SJSA1 (cell line): ENCODE measurements around the gene FAM162B. TPM values are rescaled to one million over a fixed set of nuclear protein-coding genes. Genes with fewer than 3 reads are reported as not detected.

ENCODE experiments used
- DNase-seq, 2 experiments: peaks; one replicate each; pipeline ENCODE4 v3.0.0-alpha.2; 2015 to 2020; ENCODE audit warnings: low spot score in 2 of 2, low read depth in 1 of 2
- H3K27ac ChIP-seq: fragments of 250-450 bp; sonication (Bioruptor Pico); 2 replicates; pipeline ENCODE4 v1.5.1; 2020; ENCODE audit warnings: mild to moderate bottlenecking, moderate library complexity
- H3K27me3 ChIP-seq: fragments of 250-450 bp; sonication (Bioruptor Pico); replicated peaks from 2 replicates; pipeline ENCODE4 v1.5.1; 2020; ENCODE audit warnings: mild to moderate bottlenecking, moderate library complexity
- H3K36me3 ChIP-seq: fragments of 250-450 bp; sonication (Bioruptor Pico); 2 replicates; pipeline ENCODE4 v1.5.1; 2020; ENCODE audit warnings: mild to moderate bottlenecking
- H3K4me1 ChIP-seq: fragments of 250-450 bp; sonication (Bioruptor Pico); replicated peaks from 2 replicates; pipeline ENCODE4 v1.6.1; 2021; ENCODE audit warnings: mild to moderate bottlenecking
- H3K4me3 ChIP-seq: fragments of 250-450 bp; sonication (Bioruptor Pico); 2 replicates; pipeline ENCODE4 v1.5.1; 2020; ENCODE audit warnings: mild to moderate bottlenecking
- H3K9me3 ChIP-seq: fragments of 250-450 bp; sonication (Bioruptor Pico); replicated peaks from 2 replicates; pipeline ENCODE4 v1.5.1; 2020; ENCODE audit warnings: mild to moderate bottlenecking
- total RNA-seq: library from RNA; depleted of rRNA; stranded (reverse); fragments of >200 nt; shearing (Covaris generic); gene quantifications from 2 replicates; pipeline ENCODE4 v1.2.3, GENCODE V29; 2014; rRNA removed

Gene FAM162B
- not detected in 2 replicates for total RNA-seq

DNA sequence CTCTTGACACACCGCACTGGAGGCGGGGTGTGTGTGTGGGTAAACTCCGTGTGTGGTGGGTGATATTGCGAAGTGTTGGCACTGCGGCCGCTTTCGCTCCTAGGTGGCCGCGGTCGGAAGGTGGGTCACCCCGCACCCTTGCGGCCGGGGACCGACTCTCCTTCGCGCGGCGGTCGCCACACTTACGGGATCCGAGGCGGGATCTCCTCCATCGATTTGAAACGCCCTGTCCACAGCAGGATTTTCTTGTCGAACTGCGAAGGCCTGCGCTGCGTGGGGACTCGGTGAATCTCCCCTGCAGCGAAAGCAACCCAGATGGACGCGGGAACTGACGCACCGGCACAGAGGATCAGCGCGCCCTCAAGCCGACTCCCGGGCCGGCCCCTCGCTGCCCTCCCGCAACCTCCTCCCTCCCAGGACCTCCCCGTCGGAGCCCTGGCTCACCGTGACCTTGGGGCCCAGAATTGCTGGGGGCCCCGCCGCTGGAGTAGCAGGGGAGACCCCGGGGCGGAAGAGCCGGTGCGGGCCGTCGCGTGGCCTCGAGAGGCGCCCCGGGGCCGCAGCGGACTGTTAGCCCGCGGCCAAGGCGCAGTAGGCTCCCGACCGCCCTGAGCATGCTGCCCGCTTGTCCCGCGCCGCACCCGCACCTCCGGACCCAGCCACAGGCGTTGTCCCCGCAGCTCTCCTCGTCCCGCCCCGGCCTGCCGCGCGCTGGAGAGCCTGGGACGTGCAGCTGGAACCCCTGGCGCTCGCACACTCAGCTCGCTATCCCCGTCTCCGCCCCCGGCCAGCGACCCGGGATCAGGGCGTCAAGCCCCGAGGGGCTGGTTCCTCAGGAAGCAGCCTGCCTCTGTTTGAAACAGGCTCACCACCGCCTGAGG lies at the start of gene FAM162B:
FAM162B (minus strand) TSS at position 759 of the 881 bp plus-strand sequence; CDS start at position 616, 143 bp downstream.
- Histone ChIP-seq H3K27me3 (peaks cover 50% of the 10 kb centered on the region), H3K4me3 (peak within 1 kb of the TSS; percentile 15; the same call in 1 of the 2 replicates), H3K36me3 (no peaks in the 10 kb centered on the region), H3K9me3 (no peaks in the 10 kb centered on the region), H3K4me1 (peaks cover 10% of the 10 kb centered on the region), H3K27ac (no peak within 1 kb of the TSS)
- peak in 1 of 2 experiments; percentile 6 for DNase-seq

GRCh38 chr6:116812051-116812650 lies 46.6 kb upstream of the FAM162B start:
- Histone ChIP-seq H3K4me1 (no peaks in the 10 kb centered on the region), H3K27ac (no peak overlapping the region), H3K9me3 (no peaks in the 10 kb centered on the region), H3K36me3 (no peaks in the 10 kb centered on the region), H3K4me3 (no peak overlapping the region), H3K27me3 (no peaks in the 10 kb centered on the region)
- DNase-seq, result no peak

DNA sequence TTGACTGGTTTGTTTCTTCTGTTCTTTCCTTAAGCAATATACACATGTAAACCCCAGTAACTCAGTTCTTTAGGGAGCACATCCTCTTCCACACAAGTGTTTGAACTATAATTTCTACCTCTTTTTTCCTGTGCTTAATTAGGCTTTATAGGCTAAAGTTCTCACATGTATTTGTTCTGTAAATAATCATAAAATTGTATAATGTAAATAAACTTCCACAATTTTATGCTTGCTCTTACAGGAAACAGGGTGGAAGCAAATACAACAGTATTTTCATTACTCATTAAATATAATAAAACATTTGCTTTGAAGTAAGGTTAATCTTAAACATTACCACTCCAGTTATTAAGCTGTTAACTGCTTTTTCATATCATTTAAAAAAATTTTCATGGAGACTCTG lies 36.5 kb upstream of the FAM162B start:
- no peak for DNase-seq
- H3K4me3 ChIP-seq, result no peak overlapping the region
- no peaks in the 10 kb centered on the region for H3K27me3 ChIP-seq
- no peaks in the 10 kb centered on the region for H3K36me3 ChIP-seq
- no peaks in the 10 kb centered on the region for H3K4me1 ChIP-seq
- no peak overlapping the region for H3K27ac ChIP-seq
- H3K9me3 ChIP-seq, result no peaks in the 10 kb centered on the region

- Histone ChIP-seq H3K4me1 (no peaks in the 10 kb centered on the region), H3K36me3 (no peaks in the 10 kb centered on the region), H3K9me3 (no peaks in the 10 kb centered on the region), H3K27ac (no peak overlapping the region), H3K27me3 (no peaks in the 10 kb centered on the region), H3K4me3 (no peak overlapping the region)
- DNase-seq, result no peak
These were observed 34.4 kb upstream of the FAM162B start for GRCh38 chr6:116799945-116800344.

GRCh38 chr6:116797585-116797984 lies 32.1 kb upstream of the FAM162B start:
- no peaks in the 10 kb centered on the region for H3K9me3 ChIP-seq
- H3K27ac ChIP-seq, result no peak overlapping the region
- no peaks in the 10 kb centered on the region for H3K27me3 ChIP-seq
- no peaks in the 10 kb centered on the region for H3K36me3 ChIP-seq
- no peaks in the 10 kb centered on the region for H3K4me1 ChIP-seq
- DNase-seq, result no peak
- no peak overlapping the region for H3K4me3 ChIP-seq

- DNase-seq, result no peak
- Histone ChIP-seq H3K9me3 (no peaks in the 10 kb centered on the region), H3K27ac (no peak overlapping the region), H3K27me3 (peaks cover 6% of the 10 kb centered on the region; the same call in 1 of the 2 replicates), H3K36me3 (no peaks in the 10 kb centered on the region), H3K4me1 (no peaks in the 10 kb centered on the region), H3K4me3 (no peak overlapping the region)
These were observed 27.7 kb upstream of the FAM162B start for GRCh38 chr6:116793224-116793623.

DNA sequence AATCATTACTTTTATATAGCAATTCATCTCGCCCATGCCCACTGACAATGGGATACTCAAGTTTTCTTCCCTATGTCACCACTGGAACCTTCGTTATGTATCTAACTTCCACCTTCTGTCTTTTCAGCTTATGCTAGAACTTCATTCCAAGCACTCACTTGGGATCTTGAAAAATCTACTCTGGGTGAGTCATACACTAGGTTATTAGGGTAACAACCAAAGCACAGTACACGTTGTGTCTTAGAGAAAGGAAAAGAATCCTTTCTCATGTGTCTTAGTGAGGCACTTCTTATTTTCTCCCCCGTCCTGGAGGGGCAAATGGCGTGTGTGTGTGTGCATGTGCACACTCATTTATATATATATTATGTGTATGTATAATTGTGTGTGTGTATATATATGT lies 18.3 kb upstream of the FAM162B start:
- H3K27ac ChIP-seq, result no peak overlapping the region
- H3K27me3 ChIP-seq, result no peaks in the 10 kb centered on the region; the same call in 1 of the 2 replicates
- no peaks in the 10 kb centered on the region for H3K36me3 ChIP-seq
- no peaks in the 10 kb centered on the region for H3K4me1 ChIP-seq
- H3K4me3 ChIP-seq, result no peak overlapping the region
- no peaks in the 10 kb centered on the region for H3K9me3 ChIP-seq
- no peak for DNase-seq

DNA sequence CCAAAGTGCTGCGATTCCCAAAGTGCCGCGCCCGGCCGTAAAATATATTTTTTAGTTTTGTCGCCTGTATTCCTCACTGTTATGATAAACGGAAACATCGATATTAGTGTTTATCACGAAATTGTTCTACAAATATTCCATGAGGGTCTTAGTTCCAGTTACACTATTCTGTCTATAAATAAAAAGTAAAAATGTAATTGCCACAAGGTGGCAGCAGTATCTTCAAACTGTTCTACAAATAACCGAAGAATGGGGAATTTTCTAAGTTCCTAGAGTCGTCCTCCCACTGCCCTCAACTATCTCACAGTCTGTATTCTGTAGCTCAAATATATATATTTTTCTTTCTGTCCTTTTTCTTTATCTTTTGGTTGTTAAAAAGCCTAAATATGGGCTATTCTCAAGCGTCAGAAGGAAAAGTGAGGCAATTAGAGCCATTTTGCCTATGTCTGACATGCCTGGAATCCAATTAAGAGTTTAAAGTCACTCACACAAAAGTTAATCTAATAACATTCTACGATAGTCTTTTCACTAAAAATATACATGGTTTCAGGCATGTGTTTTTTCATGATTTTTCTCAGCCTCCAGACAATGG lies 14.2 kb upstream of the FAM162B start:
- no peaks in the 10 kb centered on the region for H3K4me1 ChIP-seq
- no peaks in the 10 kb centered on the region for H3K27me3 ChIP-seq
- no peak overlapping the region for H3K4me3 ChIP-seq
- DNase-seq, result peak in 1 of 2 experiments; percentile 22
- H3K27ac ChIP-seq, result no peak overlapping the region
- no peaks in the 10 kb centered on the region for H3K9me3 ChIP-seq
- no peaks in the 10 kb centered on the region for H3K36me3 ChIP-seq

- H3K9me3 ChIP-seq, result no peaks in the 10 kb centered on the region
- DNase-seq, result no peak
- H3K4me3 ChIP-seq, result no peak overlapping the region
- H3K36me3 ChIP-seq, result no peaks in the 10 kb centered on the region
- no peaks in the 10 kb centered on the region for H3K4me1 ChIP-seq
- H3K27ac ChIP-seq, result no peak overlapping the region
- H3K27me3 ChIP-seq, result 0 out of 2 replicates have a peak, but pooled peaks cover 5% of the 10 kb centered on the region
These were observed 8.4 kb upstream of the FAM162B start for GRCh38 chr6:116773886-116774285.

GRCh38 chr6:116772450-116772849 lies 6.9 kb upstream of the FAM162B start:
- H3K9me3 ChIP-seq, result no peaks in the 10 kb centered on the region
- H3K27me3 ChIP-seq, result peaks cover 9% of the 10 kb centered on the region
- no peak for DNase-seq
- no peaks in the 10 kb centered on the region for H3K4me1 ChIP-seq
- no peaks in the 10 kb centered on the region for H3K36me3 ChIP-seq
- H3K4me3 ChIP-seq, result no peak overlapping the region
- no peak overlapping the region for H3K27ac ChIP-seq

- Histone ChIP-seq H3K36me3 (no peaks in the 10 kb centered on the region), H3K4me3 (no peak overlapping the region), H3K27me3 (peaks cover 45% of the 10 kb centered on the region), H3K4me1 (peaks cover 10% of the 10 kb centered on the region), H3K9me3 (no peaks in the 10 kb centered on the region), H3K27ac (no peak overlapping the region)
- DNase-seq, result no peak
These were observed 2.2 kb upstream of the FAM162B start for GRCh38 chr6:116767715-116768114.

- Histone ChIP-seq H3K4me1 (peaks cover 10% of the 10 kb centered on the region), H3K36me3 (no peaks in the 10 kb centered on the region), H3K27ac (no peak overlapping the region), H3K27me3 (peaks cover 53% of the 10 kb centered on the region), H3K4me3 (no peak overlapping the region), H3K9me3 (no peaks in the 10 kb centered on the region)
- DNase-seq, result no peak
These were observed 1.1 kb upstream of the FAM162B start for GRCh38 chr6:116766506-116767176.

GRCh38 chr6:116764629-116764960 lies 924 bp downstream of the FAM162B start:
- Histone ChIP-seq H3K27ac (no peak overlapping the region), H3K9me3 (no peaks in the 10 kb centered on the region), H3K4me1 (peaks cover 10% of the 10 kb centered on the region), H3K36me3 (no peaks in the 10 kb centered on the region), H3K27me3 (peaks cover 56% of the 10 kb centered on the region), H3K4me3 (no peak overlapping the region)
- no peak for DNase-seq
